ENCODE measurements around the gene CTBP2. TPM values are rescaled to one million over a fixed set of nuclear protein-coding genes. Genes with fewer than 3 reads are reported as not detected.

The CTBP2 gene
- total and polyA plus RNA-seq, 2 of the 13 experiments (the other 11 are each of a cell fraction or from before 2014, with no cell fraction given) = 0.08 TPM; not detected in 1

DNA sequence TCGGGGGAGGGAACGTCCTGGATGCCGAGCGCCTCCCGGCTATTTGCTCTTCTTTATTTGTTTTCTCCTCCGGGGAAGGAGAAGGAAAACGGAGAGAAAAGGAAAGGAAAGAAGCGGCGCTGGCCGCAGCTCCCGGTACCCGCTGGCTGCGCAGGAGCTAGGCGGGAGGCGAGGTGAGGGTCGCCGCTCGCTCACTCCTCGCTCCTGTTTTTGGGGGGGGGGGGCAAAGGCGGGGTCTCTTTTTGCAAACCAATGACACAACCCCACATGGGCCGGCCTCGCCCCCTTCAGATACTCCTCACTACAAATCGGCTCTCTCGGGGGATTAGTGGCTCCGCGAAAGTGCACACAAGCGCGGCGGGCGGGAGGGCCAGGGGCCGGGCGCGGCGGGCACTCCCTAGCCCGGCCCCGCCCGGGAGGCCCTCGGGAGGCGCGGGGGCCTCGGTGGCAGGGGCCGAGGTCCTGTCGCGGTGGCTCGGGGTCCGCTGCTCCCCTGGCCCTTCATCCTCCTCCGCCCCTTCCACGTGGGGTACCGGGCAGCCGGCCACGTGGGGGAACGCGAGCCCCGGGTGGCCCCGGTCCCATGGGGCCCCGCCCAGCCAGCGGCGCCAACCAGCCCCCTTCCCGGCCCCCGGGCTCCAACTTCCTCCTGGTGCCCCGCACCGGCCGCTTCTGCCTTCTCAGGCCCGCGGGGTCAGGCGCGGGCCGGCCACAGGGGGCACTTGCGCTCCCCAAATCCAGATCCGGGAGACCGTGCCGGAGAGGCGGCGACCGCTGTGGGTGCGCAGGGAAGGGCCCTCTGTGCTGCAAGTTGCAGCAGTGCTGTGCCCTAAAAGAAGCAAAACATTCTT lies 718 bp upstream of the CTBP2 start:
- Histone ChIP-seq H3K27me3 (ENCODE audit: control insufficient read depth in 1 of 2, insufficient read depth in 2 of 2, low read length in 2 of 2) (peaks cover 3 to 65% of the 10 kb centered on the region in 2 experiments), H3K4me2 (ENCODE audit: low read depth, low read length) (peak overlapping the region; percentile 27; the same call in 1 of the 2 replicates), H2AFZ (ENCODE audit: low read length) (no peak overlapping the region), H3K9me3 (ENCODE audit: low read length) (no peaks in the 10 kb centered on the region), H3K79me2 (ENCODE audit: insufficient read depth, low read length) (no peaks in the 10 kb centered on the region), H3K4me3 (replicated peaks in 1 of 3; ENCODE audit: insufficient read depth in 1 of 3, low read depth in 2 of 3, low read length in 3 of 3) (no peak overlapping the region), H3K36me3 (replicated peaks in 1 of 2; ENCODE audit: control insufficient read depth in 1 of 2, insufficient read depth in 2 of 2, low read length in 2 of 2) (no peaks in the 10 kb centered on the region), H3K9ac (ENCODE audit: insufficient read depth, low read depth, low read length) (no peak overlapping the region), H4K20me1 (ENCODE audit: insufficient read depth, low read length) (no peaks in the 10 kb centered on the region), H3K27ac (ENCODE audit: extremely low read length, insufficient read depth, low read length) (no peak overlapping the region), H3K4me1 (ENCODE audit: insufficient read depth, low read length) (peaks cover 6% of the 10 kb centered on the region; the same call in 1 of the 2 replicates)
- TF ChIP-seq HOXA5 (CRISPR knock-in tag; IDR thresholded peaks at IDR 0.05) (no peak), HNRNPLL (IDR thresholded peaks at IDR 0.05; ENCODE audit: low read depth, low read length, poor library complexity, severe bottlenecking) (peak; percentile 26), EZH2 (conservative IDR thresholded peaks at IDR 0.05; ENCODE audit: low read depth, low read length) (0 out of 2 replicates have a peak, but pooled peaks have one; percentile 50), RARG (CRISPR knock-in tag; IDR thresholded peaks at IDR 0.05; ENCODE audit: low read depth) (no peak)
- TF ChIP-seq, protein P1, sequence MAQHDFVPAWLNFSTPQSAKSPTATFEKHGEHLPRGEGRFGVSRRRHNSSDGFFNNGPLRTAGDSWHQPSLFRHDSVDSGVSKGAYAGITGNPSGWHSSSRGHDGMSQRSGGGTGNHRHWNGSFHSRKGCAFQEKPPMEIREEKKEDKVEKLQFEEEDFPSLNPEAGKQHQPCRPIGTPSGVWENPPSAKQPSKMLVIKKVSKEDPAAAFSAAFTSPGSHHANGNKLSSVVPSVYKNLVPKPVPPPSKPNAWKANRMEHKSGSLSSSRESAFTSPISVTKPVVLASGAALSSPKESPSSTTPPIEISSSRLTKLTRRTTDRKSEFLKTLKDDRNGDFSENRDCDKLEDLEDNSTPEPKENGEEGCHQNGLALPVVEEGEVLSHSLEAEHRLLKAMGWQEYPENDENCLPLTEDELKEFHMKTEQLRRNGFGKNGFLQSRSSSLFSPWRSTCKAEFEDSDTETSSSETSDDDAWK (CRISPR knock-in tag; IDR thresholded peaks at IDR 0.05) = no peak
- POLR2A ChIA-PET = no interaction called here
- no TSS peak for BruUV-seq (replicated peaks)
- 7% methylated on average over 36 of the region's 76 CpGs for WGBS (ENCODE audit: low lambda C conversion rate)
- DNase-seq (ENCODE audit: low spot score) (no peak), ATAC-seq (peak; percentile 66), FAIRE-seq (no peak)
- CTCF ChIA-PET (ENCODE audit: low intra/inter-chr PET ratio, low total read pairs) = no interaction called here
- intact Hi-C loops (cut with micrococcal nuclease; ENCODE audit: unreplicated experiment) (no loop called here), in situ Hi-C loops (cut with HindIII; ENCODE audit: extremely low pct_ligation_motif_present, low pct_unique_long_range_greater_than_20kb) (no loop called here)

DNA sequence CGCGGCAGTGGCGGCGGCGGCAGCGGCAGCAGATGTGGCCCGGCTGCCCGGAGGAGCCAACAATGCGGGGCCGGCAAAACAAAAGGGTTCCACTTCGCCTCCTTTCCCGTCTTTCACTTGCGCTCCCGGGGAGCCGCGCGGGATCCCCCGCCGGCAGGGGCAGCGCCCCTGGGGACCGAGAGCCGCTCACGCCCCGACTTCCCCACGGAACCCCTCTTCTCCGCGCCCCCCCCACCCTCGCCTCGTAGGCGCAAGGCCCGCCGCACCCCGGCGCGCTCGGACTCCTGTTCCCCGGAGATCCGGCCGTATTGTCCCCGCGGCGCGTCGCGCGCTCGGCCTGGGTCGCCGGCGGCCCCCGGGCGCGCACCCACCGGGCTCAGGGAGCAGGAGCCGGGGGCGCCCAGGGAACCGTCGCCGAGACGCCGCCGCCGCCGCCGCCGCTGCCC lies 854 bp downstream of the CTBP2 start:
- no peak overlapping the region for H3K9ac ChIP-seq (ENCODE audit: insufficient read depth, low read depth, low read length)
- no peak overlapping the region for H2AFZ ChIP-seq (ENCODE audit: low read length)
- no peak overlapping the region for H3K27ac ChIP-seq (ENCODE audit: extremely low read length, insufficient read depth, low read length)
- ChIA-PET POLR2A (no interaction called here), CTCF (ENCODE audit: low intra/inter-chr PET ratio, low total read pairs) (no interaction called here)
- WGBS (ENCODE audit: low lambda C conversion rate) = 4% methylated on average over 15 of the region's 66 CpGs
- intact Hi-C loops (cut with micrococcal nuclease; ENCODE audit: unreplicated experiment) (no loop called here), in situ Hi-C loops (cut with HindIII; ENCODE audit: extremely low pct_ligation_motif_present, low pct_unique_long_range_greater_than_20kb) (no loop called here)
- peaks cover 6 to 65% of the 10 kb centered on the region in 2 experiments for H3K27me3 ChIP-seq (ENCODE audit: control insufficient read depth in 1 of 2, insufficient read depth in 2 of 2, low read length in 2 of 2)
- DNase-seq (ENCODE audit: low spot score) = no peak
- H3K79me2 ChIP-seq (ENCODE audit: insufficient read depth, low read length) = no peaks in the 10 kb centered on the region
- no TSS peak for BruUV-seq (replicated peaks)
- no peak overlapping the region for H3K4me2 ChIP-seq (ENCODE audit: low read depth, low read length)
- no peak for ATAC-seq
- H3K4me3 ChIP-seq (replicated peaks in 1 of 3; ENCODE audit: insufficient read depth in 1 of 3, low read depth in 2 of 3, low read length in 3 of 3) = peak overlapping the region in 2 of 3 experiments; percentile 23 to 40; a peak in 4 of 6 replicates
- H3K9me3 ChIP-seq (ENCODE audit: low read length) = no peaks in the 10 kb centered on the region
- no peaks in the 10 kb centered on the region for H3K36me3 ChIP-seq (replicated peaks in 1 of 2; ENCODE audit: control insufficient read depth in 1 of 2, insufficient read depth in 2 of 2, low read length in 2 of 2)
- no peak for FAIRE-seq
- H4K20me1 ChIP-seq (ENCODE audit: insufficient read depth, low read length) = no peaks in the 10 kb centered on the region
- peaks cover 6% of the 10 kb centered on the region; the same call in 1 of the 2 replicates for H3K4me1 ChIP-seq (ENCODE audit: insufficient read depth, low read length)
- TF ChIP-seq ETV6 (CRISPR knock-in tag; conservative IDR thresholded peaks at IDR 0.05) (no peak), POGZ (CRISPR knock-in tag; IDR thresholded peaks at IDR 0.05) (no peak), ZNF567 (CRISPR knock-in tag; IDR thresholded peaks at IDR 0.05; ENCODE audit: borderline replicate concordance) (no peak)
- TF ChIP-seq, protein P2, sequence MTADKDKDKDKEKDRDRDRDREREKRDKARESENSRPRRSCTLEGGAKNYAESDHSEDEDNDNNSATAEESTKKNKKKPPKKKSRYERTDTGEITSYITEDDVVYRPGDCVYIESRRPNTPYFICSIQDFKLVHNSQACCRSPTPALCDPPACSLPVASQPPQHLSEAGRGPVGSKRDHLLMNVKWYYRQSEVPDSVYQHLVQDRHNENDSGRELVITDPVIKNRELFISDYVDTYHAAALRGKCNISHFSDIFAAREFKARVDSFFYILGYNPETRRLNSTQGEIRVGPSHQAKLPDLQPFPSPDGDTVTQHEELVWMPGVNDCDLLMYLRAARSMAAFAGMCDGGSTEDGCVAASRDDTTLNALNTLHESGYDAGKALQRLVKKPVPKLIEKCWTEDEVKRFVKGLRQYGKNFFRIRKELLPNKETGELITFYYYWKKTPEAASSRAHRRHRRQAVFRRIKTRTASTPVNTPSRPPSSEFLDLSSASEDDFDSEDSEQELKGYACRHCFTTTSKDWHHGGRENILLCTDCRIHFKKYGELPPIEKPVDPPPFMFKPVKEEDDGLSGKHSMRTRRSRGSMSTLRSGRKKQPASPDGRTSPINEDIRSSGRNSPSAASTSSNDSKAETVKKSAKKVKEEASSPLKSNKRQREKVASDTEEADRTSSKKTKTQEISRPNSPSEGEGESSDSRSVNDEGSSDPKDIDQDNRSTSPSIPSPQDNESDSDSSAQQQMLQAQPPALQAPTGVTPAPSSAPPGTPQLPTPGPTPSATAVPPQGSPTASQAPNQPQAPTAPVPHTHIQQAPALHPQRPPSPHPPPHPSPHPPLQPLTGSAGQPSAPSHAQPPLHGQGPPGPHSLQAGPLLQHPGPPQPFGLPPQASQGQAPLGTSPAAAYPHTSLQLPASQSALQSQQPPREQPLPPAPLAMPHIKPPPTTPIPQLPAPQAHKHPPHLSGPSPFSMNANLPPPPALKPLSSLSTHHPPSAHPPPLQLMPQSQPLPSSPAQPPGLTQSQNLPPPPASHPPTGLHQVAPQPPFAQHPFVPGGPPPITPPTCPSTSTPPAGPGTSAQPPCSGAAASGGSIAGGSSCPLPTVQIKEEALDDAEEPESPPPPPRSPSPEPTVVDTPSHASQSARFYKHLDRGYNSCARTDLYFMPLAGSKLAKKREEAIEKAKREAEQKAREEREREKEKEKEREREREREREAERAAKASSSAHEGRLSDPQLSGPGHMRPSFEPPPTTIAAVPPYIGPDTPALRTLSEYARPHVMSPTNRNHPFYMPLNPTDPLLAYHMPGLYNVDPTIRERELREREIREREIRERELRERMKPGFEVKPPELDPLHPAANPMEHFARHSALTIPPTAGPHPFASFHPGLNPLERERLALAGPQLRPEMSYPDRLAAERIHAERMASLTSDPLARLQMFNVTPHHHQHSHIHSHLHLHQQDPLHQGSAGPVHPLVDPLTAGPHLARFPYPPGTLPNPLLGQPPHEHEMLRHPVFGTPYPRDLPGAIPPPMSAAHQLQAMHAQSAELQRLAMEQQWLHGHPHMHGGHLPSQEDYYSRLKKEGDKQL (CRISPR knock-in tag; IDR thresholded peaks at IDR 0.05; ENCODE audit: low read depth) = no peak

Measured in HepG2 (cell line).